GM10266 (cell line): Measurements from ENCODE around the gene PRG3.
A peak's percentile ranks its signal among the peaks of the same experiment; 100 is the strongest.

Experiments
- DNase-seq: peaks from one replicate; pipeline ENCODE4 v3.0.0; 2012; ENCODE audit errors: extremely low spot score
- CTCF ChIP-seq: IDR thresholded peaks from 2 replicates; pipeline ENCODE4 v1.5.1; 2012; ENCODE audit warnings: mild to moderate bottlenecking, low read depth; ENCODE audit not compliant: control insufficient read depth, insufficient read depth; ENCODE audit errors: missing control alignments

Gene PRG3

GRCh38 chr11:57425565-57426438 is 44.9 kb upstream of the PRG3 start:
- DNase-seq: no peak
- TF ChIP-seq CTCF: no peak

GRCh38 chr11:57424792-57425564 is 44.0 kb upstream of the PRG3 start:
- peak; percentile 84 for DNase-seq
- TF ChIP-seq CTCF: no peak

GRCh38 chr11:57424137-57424791 is 43.3 kb upstream of the PRG3 start:
- no peak for TF ChIP-seq CTCF
- no peak for DNase-seq

GRCh38 chr11:57422669-57423068 is 41.7 kb upstream of the PRG3 start:
- no peak for DNase-seq

GRCh38 chr11:57421805-57422204 is 40.9 kb upstream of the PRG3 start:
- no peak for DNase-seq
- TF ChIP-seq CTCF: no peak

More at GRCh38 chr11:57422669-57423068, 41.7 kb upstream of the PRG3 start:
- no peak for TF ChIP-seq CTCF

- no peak for TF ChIP-seq CTCF
- DNase-seq: no peak
Measured at GRCh38 chr11:57421066-57421465, 40.1 kb upstream of the PRG3 start.
